GM12872 (cell line): ENCODE results near the gene MROH8.

Source experiments
- CTCF ChIP-seq: IDR thresholded peaks from 3 replicates; pipeline ENCODE4 v1.5.1; 2011; ENCODE audit warnings: low read depth, mild to moderate bottlenecking, low read length, moderate library complexity; ENCODE audit not compliant: insufficient read depth

Gene MROH8

GRCh38 chr20:37128803-37129202 lies 50.5 kb downstream of the MROH8 start:
- no peak for TF ChIP-seq CTCF

DNA sequence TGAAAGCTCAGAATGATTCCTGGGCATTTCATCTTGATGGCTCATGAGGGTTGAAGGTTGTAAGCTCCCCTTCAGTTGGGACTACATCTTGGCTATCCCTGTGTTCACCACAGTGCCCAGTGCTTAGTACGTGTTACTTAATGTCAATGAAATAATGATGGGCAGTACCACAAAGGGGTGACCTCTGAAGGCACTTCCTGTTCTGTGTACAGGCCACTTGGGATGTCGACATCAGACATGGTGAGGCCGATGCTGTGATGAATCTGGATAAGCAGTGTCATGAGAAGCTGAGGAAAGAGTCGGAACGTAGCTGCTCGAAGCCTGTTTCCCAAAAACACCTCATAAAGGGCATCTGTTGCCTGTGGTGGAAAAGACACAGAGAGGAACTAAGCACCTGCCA lies 55.9 kb downstream of the MROH8 start:
- no peak for TF ChIP-seq CTCF

DNA sequence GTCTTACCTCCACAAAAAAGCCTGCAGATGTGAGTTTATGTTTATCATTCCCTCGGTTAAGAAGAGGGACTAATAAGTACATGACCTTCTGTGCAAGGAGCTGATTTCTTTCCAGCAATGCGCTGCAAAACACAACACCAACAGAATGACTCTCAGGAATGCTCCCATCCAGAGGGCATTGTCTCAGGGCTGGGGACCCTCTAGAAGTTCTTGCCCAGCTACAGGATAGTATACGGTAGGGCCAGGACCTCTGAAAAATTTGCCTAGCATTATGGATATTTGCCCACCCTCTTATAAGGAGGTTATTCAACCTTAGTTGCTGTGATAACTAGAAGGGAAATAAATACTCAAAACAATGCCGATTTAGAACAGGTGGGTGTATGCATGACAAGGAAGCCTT lies 58.9 kb downstream of the MROH8 start:
- no peak for TF ChIP-seq CTCF

- TF ChIP-seq CTCF, result no peak
These were observed 59.9 kb downstream of the MROH8 start for GRCh38 chr20:37119356-37120036.

GRCh38 chr20:37114012-37114411 lies 65.3 kb downstream of the MROH8 start:
- TF ChIP-seq CTCF, result no peak

DNA sequence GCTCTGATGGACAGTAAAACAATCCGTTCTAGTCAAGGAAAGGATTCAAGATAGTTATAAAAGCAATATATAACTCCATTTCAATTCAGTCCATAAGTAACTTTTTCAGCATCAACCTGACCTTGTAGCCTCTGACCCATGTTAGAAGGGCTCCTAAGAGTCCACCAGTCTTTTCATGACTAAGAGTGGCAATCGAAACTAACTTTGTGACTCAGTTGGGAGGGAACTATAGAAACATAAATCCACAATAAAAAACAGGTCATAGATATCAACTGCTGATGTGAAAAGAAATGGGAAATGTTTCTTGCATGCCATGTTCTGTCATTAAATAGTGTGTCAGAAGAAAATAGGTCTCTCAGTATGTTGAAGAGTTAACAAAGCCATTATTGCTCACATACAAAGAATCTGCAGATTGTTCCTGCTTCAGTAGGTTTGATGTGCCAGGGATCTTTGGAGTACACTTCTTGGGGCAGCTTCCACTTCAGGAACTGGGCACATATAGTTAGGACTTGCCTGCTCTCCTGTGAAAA lies 67.4 kb downstream of the MROH8 start:
- TF ChIP-seq CTCF, result no peak

DNA sequence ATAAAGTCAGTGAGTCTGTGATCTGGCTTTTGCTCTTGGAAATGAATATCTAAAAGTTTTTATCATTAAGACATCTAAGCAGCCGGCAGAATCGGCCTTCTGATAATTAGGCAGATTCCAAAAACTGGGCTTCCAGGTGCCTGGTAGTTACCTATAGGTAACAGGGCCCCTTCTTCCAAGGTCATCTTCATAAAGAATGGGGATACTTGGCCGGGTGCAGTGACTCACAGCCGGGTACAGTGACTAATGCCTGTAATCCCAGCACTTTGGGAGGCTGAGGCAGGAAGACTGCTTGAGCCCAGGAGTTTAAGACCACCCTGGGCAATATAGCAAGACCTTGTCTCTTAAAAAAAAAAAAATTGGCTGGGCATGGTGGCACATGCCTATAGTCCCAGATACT lies 70.7 kb downstream of the MROH8 start:
- TF ChIP-seq CTCF, result no peak
